T-helper 1 cell (primary cell): ENCODE results near the gene CNPY4.

ENCODE experiments used
- DNase-seq, 5 donors: peaks; one replicate each; pipeline ENCODE4 v3.0.0-alpha.2; 2012 to 2020

CNPY4 gene

GRCh38 chr7:100093054-100093453 lies 26.4 kb upstream of the CNPY4 start:
- no peak for DNase-seq

- DNase-seq, result no peak
Observed at GRCh38 chr7:100093498-100093897, 25.9 kb upstream of the CNPY4 start.

- DNase-seq, result no peak
Observed at GRCh38 chr7:100093925-100094486, 25.4 kb upstream of the CNPY4 start.

- DNase-seq, result no peak
Observed at GRCh38 chr7:100095289-100095688, 24.1 kb upstream of the CNPY4 start.

- DNase-seq, result no peak
Observed at GRCh38 chr7:100095704-100096103, 23.7 kb upstream of the CNPY4 start.

GRCh38 chr7:100098913-100099312 lies 20.5 kb upstream of the CNPY4 start:
- DNase-seq, result no peak

GRCh38 chr7:100099452-100099851 lies 20.0 kb upstream of the CNPY4 start:
- no peak for DNase-seq

GRCh38 chr7:100100420-100101015 lies 18.9 kb upstream of the CNPY4 start:
- DNase-seq, result peak; percentile 77 to 90 (median 80)

- peak; percentile 93 to 99 (median 94) for DNase-seq
Observed at GRCh38 chr7:100101016-100101862, 18.2 kb upstream of the CNPY4 start, which contains the start of the genes AP4M1 and MCM7. Gene AP4M1, plus strand, starts transcription at chr7:100101643. Its CDS starts 72 bp downstream, at chr7:100101715. Gene MCM7, minus strand, starts transcription at chr7:100101397. Its CDS starts 103 bp downstream, at chr7:100101294.

- no peak for DNase-seq
Observed at GRCh38 chr7:100102950-100103840, 16.2 kb upstream of the CNPY4 start.

- no peak for DNase-seq
Observed at GRCh38 chr7:100105534-100105933, 13.9 kb upstream of the CNPY4 start.

- DNase-seq, result no peak
Observed at GRCh38 chr7:100106633-100107032, 12.8 kb upstream of the CNPY4 start.

- DNase-seq, result no peak
Observed at GRCh38 chr7:100107125-100107737, 12.2 kb upstream of the CNPY4 start.

GRCh38 chr7:100107890-100108289 lies 11.5 kb upstream of the CNPY4 start:
- no peak for DNase-seq

GRCh38 chr7:100109521-100110163 lies 9.8 kb upstream of the CNPY4 start:
- no peak for DNase-seq

GRCh38 chr7:100111156-100111555 lies 8.3 kb upstream of the CNPY4 start:
- DNase-seq, result no peak

- no peak for DNase-seq
Observed at GRCh38 chr7:100111914-100112313, 7.5 kb upstream of the CNPY4 start.

- DNase-seq, result no peak
Observed at GRCh38 chr7:100115026-100115425, 4.4 kb upstream of the CNPY4 start.

- no peak for DNase-seq
Observed at GRCh38 chr7:100118388-100119071, 904 bp upstream of the CNPY4 start.

- DNase-seq, result peak; percentile 45 to 76 (median 62)
Observed at GRCh38 chr7:100119970-100120732, 717 bp downstream of the CNPY4 start.

GRCh38 chr7:100120733-100121036 lies 1.3 kb downstream of the CNPY4 start:
- no peak for DNase-seq
